Peyer's patch (tissue), 4 donors: Measurements from ENCODE around the gene TNS3.

Experiments used
- POLR2A ChIP-seq, 2 donors: fragments of 450-650 bp; IDR thresholded peaks; one replicate each; pipeline ENCODE4 v1.5.1; 2017; ENCODE audit warnings: antibody characterized with exemption in 2 of 2, mild to moderate bottlenecking in 2 of 2, moderate library complexity in 2 of 2
- TF ChIP-seq, protein P1 (sequence below), 6 experiments: fragments of 450-650 bp in 4 of 6; fragments of 200-600 bp in 2 of 6; sonication (generic) in 1 of 6; IDR thresholded peaks; one replicate each; pipeline ENCODE4 v1.5.1; 2017 to 2019; ENCODE audit warnings: antibody characterized with exemption in 6 of 6, mild to moderate bottlenecking in 3 of 6, moderate library complexity in 1 of 6

- no peak for TF ChIP-seq POLR2A (IDR thresholded peaks at IDR 0.05)
- TF ChIP-seq, protein P1, sequence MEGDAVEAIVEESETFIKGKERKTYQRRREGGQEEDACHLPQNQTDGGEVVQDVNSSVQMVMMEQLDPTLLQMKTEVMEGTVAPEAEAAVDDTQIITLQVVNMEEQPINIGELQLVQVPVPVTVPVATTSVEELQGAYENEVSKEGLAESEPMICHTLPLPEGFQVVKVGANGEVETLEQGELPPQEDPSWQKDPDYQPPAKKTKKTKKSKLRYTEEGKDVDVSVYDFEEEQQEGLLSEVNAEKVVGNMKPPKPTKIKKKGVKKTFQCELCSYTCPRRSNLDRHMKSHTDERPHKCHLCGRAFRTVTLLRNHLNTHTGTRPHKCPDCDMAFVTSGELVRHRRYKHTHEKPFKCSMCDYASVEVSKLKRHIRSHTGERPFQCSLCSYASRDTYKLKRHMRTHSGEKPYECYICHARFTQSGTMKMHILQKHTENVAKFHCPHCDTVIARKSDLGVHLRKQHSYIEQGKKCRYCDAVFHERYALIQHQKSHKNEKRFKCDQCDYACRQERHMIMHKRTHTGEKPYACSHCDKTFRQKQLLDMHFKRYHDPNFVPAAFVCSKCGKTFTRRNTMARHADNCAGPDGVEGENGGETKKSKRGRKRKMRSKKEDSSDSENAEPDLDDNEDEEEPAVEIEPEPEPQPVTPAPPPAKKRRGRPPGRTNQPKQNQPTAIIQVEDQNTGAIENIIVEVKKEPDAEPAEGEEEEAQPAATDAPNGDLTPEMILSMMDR (IDR thresholded peaks at IDR 0.05) = no peak
These were observed 110.6 kb downstream of the TNS3 start for GRCh38 chr7:47471358-47471703.
